ENCODE results near the gene DTX2.
"Not testable (repeated sequence)": the region's sequence is repeated elsewhere in the genome, so short reads cannot be mapped to it uniquely, and the experiment has no call there.

The DTX2 gene

DNA sequence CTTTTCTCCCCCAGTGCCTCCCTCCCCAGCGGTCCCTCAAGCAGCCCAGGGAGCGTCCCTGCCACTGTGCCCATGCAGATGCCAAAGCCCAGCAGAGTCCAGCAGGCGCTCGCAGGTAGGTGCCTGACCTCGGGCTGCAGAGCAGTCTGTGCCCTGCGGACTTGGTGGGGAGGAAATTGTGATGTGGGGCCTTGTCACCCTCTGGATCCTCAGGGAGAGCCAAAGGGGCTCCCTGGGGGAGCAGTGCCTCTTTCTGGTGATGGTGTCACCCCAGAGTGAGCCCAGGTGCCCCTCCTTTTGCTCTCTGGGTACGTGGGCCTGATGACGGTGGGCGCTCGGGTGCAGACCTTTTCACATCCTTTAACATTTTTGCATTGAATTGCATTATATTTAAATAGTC is 30.6 kb downstream of the DTX2 start:
- not testable (repeated sequence) for DNase-seq (ENCODE audit: low spot score)

DNA sequence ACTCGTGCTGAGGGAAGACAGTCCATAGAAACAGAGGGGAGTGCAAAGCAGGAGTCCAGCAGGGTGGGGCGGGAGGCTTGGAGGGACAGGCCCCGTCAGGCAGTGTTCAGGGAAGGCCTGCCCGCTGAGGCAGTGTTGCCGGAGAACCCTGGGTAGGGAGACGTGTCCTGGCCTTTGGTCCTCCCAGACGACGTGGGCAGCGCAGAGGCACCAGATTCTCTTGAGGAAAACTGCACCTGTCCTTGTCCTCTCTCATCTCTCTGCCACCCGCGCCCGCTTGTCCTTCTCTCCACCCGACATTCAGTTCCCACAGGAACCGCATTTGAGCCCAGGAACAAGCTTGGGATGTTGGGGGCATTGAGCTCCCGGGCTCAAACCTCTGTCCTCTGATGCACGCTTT is 34.2 kb downstream of the DTX2 start:
- DNase-seq (ENCODE audit: low spot score) = not testable (repeated sequence)

DNA sequence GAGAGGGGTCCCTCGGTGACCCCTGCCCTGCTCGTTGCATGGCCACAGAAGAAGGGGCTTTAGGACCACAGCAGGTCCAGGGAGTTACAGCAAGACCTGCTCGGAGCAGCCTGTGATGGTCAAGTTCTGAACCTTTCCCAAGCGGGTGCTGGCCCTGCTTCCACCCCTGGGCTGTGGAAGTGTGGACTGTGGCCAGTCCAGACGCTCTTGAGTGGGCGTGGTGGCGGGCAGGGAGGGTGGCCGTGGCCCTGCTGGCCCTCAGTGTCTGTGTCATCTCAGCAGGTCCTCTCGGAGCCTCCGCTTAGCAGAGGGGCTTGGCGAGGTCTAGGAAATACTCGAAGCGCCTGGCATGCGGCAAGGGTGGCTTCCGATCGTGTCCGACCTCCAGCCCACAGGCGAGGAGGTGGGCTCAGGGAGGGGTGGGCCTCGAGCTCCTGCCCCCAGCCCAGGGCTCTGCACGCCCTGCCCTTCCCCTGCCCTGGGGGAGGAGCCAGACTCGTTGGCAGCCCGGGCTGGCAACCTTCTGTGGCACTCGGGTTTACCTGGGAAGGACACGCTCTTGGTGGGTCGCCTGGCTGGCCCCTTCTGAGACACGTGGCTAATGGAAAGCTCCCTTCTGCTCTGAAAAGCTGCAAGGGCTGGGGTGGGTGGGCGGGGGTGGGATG is 36.5 kb downstream of the DTX2 start:
- DNase-seq (ENCODE audit: low spot score) = not testable (repeated sequence)

DNA sequence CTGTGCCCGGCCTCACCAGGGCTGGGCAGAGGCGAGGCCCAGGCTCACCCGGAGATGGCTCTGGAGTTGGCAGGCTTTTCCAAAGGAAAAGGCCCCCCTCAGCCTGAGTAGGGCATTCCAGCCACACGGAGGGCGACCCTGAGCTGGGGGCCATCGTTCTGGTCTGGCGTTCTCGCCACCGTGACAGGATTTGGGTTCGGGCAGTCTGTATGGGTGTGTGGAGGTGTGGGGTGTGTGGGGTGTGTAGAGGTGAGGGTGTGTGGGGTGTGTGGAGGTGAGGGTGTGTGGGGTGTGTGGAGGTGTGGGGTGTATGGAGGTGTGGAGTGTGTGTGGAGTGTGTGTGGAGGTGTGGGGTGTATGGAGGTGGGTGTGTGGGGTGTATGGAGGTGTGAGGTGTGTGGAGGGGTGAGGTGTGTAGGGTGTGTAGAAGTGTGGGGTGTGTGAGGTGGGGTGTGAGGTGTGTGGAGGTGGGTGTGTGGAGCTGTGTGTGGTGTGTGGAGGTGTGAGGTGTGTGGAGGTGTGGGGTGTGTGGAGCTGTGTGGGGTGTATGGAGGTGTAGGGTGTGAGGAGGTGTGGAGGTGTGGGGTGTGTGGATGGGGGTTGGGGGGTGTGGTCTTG is 37.2 kb downstream of the DTX2 start:
- DNase-seq (ENCODE audit: low spot score) = not testable (repeated sequence)

DNA sequence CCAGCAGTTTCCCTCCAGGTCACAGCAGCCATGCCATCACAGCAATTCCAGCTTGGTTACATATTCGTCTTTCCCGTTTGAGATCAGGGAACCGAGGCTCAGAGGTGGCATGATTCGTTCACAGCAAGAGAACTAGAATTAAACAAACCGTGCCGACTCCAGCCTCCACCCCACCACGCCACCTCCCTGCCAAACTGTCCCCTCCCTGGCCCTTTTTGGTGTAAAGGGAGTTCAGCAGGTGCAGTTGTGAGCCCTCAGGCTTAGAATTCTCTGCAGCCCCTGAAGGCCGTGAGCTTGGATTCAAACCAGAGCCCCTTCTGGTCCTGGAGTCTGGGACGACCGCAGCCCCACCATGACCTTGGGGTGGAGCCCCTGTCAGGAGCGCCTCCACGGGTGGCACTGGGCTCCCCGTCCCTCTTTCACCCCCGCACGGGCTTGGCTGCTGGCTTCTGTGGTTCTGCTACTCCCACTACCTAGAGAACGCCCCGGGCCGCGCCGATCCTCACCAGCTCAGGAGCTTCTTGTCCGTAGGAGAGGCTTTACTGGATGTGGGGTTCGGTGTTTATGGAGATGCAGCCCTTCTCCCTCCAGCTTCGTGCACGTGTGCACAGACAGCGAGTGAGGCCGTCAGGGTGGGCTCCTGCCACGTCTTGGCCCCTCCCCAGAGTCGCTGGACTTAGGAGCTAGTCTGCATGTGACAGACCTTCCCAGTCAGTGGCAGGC is 37.9 kb downstream of the DTX2 start:
- DNase-seq (ENCODE audit: low spot score) = not testable (repeated sequence)

DNA sequence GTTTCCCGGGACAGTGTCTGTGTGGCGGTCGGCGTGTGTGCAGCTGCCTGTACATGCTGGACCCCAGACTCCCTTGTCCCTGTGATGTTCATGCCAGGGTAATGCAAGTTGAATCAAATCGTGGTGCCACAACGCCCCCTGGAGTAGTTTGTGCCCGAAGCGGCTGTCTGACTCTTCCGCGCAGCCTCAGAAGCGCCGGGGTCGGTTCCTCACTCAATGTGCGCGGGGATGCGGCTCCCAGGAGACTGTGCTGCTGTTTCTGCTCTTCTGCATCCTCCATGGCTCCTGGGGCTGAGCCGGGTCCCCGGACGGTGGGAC is 38.4 kb downstream of the DTX2 start:
- not testable (repeated sequence) for DNase-seq (ENCODE audit: low spot score)

DNA sequence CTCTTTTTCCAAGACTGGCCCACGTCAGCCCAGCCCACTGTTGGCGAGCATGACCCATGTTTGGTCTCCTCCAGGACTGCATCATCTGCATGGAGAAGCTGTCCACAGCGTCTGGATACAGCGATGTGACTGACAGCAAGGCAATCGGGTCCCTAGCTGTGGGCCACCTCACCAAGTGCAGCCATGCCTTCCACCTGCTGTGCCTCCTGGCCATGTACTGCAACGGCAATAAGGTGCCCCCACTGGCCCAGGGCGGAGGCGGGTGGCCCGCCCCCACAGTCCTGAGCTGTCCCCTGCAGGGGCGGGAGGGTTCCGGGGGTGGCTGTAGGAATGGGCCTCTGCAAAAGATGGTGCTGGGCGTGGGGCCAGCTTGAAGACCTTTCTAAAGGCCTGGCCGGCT is 40.7 kb downstream of the DTX2 start:
- DNase-seq (ENCODE audit: low spot score) = not testable (repeated sequence)

DNA sequence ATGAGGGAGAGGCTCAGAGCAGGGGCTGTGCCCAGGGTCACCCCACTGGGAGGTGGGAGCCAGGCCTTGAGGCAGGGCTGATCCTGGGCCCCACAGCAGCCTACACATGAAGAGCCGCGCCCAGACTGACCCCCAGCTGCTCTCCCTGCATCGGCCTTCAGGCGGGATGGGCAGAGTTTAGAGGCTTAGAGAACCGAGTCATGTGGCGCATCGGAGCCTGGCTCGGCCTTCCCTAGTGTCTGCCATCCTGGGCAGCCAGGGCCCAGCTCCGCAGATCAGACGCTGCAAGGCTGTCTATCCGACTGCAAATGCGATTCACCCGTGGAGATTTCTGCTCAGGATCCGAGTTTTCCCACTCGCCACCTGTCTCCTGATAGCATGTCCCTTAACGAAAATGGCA is 41.3 kb downstream of the DTX2 start:
- not testable (repeated sequence) for DNase-seq (ENCODE audit: low spot score)

DNA sequence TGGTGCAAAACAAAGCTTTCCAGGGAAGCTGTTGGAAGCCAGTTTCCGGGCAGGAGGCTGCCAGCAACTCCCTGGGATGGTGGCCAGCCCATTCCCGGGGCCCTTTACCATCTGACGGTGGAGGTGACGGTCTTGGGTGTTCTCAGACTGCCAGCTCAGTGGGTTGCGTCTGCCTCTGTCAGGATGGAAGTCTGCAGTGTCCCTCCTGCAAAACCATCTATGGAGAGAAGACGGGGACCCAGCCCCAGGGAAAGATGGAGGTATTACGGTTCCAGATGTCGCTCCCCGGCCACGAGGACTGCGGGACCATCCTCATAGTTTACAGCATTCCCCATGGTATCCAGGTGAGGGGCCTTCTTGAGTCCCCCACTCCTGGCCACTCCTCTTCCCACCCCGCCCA is 41.7 kb downstream of the DTX2 start:
- DNase-seq (ENCODE audit: low spot score) = not testable (repeated sequence)

DNA sequence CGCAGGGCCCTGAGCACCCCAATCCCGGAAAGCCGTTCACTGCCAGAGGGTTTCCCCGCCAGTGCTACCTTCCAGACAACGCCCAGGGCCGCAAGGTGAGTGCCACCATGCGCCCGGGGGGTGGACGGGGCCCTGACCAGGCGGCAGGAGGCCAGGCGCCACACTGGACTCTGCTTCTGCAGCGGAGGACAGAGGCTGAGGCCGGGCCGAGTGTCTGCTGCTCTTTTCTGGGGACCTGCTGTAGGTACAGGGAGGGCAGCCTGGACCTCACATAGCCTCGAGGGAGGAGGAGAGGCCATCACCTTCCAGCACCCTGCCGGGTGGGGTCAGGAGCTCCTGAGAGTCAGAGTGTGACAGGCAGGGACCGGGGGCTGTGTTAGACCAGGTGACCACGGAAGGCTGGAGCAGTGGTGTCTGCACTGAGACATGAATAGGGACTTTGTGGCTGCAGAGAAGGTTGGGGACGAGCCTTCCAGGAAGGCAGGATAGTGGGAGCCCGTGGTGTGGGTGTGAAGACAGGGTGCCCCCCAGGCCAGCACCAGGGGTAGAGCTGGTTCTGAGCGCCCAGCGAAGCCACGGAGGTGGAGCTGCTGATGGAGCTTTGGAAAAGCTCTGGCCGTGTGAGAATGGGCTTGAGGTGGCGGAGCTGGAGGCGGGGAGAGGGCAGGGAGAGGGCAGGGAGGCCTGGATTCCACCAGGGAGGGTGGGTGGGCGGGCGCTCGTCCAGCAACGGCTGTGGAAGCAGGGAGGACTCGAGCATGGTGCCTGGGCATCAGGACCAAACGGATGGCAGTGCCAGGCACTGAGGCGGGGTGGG is 43.0 kb downstream of the DTX2 start:
- DNase-seq (ENCODE audit: low spot score) = not testable (repeated sequence)

DNA sequence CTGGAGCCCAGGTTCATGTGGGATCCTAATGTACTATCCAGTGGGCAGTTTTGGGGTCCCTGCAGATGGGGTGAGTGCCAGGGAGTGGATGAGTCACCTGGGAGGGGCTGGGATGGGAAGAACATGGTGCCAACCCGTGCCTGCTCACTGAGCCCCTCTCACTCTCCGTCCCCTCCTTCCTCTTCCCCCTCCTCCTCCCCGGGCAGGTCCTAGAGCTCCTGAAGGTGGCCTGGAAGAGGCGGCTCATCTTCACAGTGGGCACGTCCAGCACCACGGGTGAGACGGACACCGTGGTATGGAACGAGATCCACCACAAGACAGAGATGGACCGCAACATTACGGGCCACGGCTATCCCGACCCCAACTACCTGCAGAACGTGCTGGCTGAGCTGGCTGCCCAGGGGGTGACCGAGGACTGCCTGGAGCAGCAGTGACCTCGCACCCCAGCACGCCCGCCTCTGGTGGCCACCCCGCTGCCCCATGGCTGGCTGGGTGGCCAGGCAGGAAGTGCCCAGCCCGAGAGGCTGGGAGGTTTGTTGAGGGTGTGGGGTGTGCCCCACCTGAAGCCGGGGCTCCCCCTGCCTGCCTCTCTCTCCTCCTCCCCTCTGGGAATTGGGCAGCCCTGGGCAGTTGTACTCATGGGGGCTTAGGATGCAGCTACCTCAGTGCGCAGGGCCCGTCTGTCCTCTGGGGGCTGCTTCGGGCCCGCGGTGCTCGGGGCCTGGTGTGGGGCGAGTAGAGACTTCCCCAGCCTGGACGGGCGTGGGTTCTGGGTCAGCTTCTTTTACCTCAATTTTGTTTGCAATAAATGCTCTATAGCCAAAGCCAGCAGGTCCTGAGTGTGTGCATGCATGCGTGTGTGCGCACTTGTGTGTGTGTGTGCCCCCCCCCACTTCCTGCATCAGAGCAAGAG is 43.9 kb downstream of the DTX2 start:
- no peak for DNase-seq (ENCODE audit: low spot score)

DNA sequence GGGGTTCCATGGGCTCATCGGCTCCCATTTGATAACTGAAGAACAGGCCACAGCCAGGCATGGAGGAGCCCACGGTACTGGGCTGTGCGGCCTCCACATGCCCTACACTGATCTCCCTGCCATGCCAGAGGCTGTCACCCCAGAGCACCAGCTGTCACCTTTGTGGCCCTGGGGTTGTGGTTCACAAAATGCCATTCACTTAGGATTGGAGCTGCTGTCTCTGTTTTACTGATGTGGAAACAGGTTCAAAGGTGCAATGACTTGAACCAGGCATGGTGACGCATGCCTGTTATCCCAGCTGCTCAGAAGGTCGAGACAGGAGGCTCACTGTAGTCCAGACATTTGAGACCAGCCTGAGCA is 44.6 kb downstream of the DTX2 start:
- DNase-seq (ENCODE audit: low spot score) = no peak

DNA sequence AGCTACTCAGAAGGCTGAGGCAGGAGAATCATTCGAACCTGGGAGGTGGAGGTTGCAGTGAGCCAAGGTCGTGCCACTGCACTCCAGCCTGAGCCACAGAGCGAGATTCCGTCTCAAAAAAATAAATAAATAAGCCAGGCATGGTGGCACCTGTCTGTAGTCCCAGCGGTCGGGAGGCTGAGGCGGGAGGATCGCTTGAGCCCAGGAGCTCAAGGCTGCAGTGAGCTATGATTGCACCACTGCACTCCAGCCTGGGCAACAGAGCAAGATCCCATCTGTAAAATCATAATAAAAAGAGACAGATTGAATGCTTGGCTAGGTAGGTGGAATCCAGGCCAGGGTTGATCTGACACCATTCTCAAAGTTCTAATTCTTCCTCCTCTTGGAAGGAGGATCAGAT is 45.1 kb downstream of the DTX2 start:
- DNase-seq (ENCODE audit: low spot score) = not testable (repeated sequence)

DNA sequence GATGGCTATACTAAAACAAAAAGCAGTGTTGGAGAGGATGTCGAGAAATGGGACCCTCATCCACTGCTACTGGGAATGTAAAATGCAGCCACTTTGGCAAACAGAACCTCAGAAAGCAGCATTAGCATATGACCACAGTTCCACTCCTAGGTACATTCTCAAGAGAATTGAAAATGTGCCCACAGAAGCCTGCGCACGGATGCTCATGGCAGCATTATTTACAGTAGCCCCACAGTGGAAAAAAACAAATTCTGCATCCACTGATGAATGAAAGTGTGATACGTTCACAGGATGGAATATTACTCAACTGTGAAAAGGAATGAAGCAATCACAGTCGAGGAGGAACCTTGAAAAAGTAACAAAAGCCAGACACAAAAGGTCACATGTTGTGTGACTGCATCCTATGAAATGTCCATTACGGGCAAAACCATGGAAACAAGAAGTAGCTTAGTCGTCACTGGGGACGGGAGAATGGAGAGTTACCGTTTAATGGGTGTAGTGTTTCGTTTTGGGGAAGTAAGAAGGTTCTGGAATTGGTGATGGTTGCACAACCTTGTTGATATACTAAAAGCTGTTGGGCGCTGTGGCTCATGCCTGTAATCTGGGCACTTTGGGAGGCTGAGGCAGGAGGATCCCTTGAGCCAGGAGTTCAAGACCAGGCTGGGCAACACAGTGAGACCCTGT is 46.4 kb downstream of the DTX2 start:
- DNase-seq (ENCODE audit: low spot score) = no peak

DNA sequence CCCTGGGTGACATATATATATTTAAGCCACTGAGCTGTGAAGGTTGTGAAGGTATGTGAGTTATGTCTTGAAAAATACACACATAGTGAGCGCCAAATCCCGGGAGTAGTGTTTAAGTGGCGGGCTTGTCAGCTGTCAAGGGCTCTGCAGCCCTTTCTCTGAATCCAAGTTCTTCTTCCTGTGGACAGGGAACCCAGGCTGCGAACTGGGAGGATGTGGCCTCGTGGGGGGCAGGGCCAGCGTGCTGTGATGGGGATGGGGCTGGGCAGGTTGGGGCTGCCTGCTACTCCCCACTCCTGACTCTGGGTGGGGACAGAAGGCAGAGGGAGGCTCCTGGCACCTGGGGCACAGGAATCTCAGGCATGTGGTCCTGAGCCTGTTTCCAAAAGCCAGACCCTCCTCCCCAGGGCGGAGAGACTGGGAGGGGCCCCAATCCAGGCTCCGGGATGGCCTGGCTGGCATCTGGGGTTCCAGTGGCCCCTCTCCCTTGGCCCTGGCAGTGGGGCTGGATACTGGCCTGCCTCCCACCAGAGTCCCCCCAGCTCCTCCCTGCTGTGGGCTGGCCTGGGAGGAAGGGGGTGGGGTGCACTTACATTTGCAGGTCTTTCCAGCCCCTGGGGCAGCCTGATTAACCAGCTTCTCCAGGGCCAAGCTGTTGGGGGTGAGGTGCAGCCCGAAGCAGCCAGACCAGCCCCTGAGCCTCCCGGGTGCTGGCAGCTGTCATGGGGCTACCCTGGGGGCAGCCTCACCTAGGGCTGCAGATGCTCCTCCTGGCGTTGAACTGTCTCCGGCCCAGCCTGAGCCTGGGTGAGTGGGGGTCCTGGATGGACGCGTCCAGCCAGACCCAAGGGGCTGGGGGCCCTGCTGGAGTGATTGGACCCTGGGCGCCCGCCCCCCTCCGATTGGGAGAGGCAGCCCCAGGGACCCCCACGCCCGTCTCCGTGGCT is 48.7 kb downstream of the DTX2 start, which contains the start of gene UPK3B:
Gene UPK3B, plus strand, starts transcription at position 622 of the 947 bp plus-strand sequence. Its CDS starts 101 bp downstream, at position 723.
- DNase-seq (ENCODE audit: low spot score) = peak; percentile 64

DNA sequence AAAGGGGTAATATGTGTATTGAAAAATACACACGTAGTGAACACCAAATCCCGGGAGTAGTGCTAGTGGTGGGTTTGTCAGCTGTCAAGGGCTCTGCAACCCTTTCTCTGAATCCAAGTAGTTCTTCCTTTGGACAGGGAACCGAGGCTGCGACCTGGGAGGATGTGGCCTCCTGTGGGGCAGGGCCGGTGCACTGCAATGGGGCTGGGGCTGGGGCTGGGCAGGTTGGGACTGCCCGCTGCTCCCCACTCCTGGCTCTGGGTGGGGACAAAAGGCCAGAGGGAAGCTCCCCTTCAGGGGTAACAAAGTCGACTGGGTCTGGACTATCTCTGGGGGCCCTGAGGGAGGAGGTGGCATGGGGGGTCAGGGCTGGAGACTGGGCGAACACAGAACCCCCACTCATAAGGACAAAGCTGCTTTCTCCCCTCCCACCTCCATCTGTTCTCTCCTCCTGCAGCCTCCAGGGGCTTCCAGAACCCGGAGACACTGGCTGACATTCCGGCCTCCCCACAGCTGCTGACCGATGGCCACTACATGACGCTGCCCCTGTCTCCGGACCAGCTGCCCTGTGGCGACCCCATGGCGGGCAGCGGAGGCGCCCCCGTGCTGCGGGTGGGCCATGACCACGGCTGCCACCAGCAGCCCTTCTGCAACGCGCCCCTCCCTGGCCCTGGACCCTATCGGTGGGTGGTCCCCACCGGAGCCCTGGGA is 49.8 kb downstream of the DTX2 start:
- DNase-seq (ENCODE audit: low spot score) = not testable (repeated sequence)

DNA sequence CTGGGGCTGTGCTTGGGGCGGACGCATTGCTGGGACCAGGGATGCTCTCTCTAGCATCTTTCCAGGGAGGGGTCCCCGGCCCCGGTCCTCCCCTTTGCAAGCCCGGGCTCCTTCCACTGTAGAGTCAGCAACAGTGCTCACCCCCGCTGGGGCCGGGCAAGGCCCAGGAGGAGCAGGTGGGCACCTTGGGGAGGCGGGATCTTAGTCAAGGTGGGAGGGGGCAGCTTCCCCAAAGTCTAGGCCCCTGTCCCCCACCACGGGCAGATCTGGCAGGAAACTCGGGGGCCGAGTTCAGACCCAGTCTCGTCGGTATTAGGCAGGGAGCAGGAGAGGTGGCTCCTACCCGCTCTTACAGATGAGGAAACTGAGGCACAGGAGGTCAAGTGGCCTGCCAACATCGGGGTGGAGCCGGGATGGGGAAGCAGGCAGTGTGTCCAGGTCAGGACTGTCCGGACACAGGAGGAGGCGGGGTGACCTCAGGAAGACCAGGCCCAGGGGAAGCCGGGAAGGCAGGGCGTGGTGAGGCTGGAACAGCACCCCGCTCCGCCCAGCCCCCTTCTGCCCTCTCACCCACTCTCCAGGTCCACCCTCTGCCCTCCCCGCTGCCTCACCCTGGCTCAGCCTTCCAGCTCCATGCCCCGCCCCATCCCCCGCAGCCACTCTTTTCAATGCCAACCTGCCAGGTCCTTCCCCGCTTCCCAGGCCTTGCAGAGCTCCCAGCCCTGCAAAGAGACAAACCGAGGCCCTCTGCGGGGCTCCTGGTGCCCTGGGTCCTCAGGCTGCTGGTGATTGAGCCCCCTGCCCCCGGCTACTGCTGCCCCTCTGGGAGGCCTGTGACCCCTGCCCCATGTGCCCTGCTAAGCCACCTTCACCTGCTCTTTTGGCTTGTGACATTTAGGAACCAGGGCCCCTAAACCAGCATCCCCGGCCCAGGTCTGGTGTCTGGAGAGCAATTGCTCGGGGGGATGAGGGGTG is 50.7 kb downstream of the DTX2 start:
- not testable (repeated sequence) for DNase-seq (ENCODE audit: low spot score)

Data from SW480 (cell line).